HL-60 (cell line): ENCODE results near the gene PDE4B.

Experiments
- CTCF ChIP-seq: IDR thresholded peaks from one replicate; pipeline ENCODE4 v1.5.1; 2011; ENCODE audit warnings: low read length, control low read depth, inconsistent platforms; ENCODE audit not compliant: insufficient read depth
- GABPA ChIP-seq: IDR thresholded peaks from 2 replicates; pipeline ENCODE4 v1.6.1; 2012; ENCODE audit warnings: low read depth
- POLR2AphosphoS5 ChIP-seq: IDR thresholded peaks from 2 replicates; pipeline ENCODE4 v1.6.1; 2012; ENCODE audit warnings: low read depth
- REST ChIP-seq: IDR thresholded peaks from 2 replicates; pipeline ENCODE4 v1.6.1; 2012; ENCODE audit warnings: low read depth; ENCODE audit not compliant: insufficient replicate concordance

GRCh38 chr1:66402194-66402593 is 609.5 kb downstream of the PDE4B start:
- TF ChIP-seq GABPA = no peak
- no peak for TF ChIP-seq CTCF
- TF ChIP-seq POLR2AphosphoS5 = no peak
- no peak for TF ChIP-seq REST
